Spleen (tissue), 7 donors: ENCODE data around the gene FRRS1.

ENCODE experiments used
- POLR2A ChIP-seq, 3 donors: fragments of 450-650 bp; IDR thresholded peaks; one replicate each; pipeline ENCODE4 v1.5.1; 2017; ENCODE audit warnings: antibody characterized with exemption in 3 of 3, mild to moderate bottlenecking in 1 of 3
- TF ChIP-seq, protein P1 (sequence below), 11 experiments: fragments of 200-600 bp in 7 of 11; fragments of 450-650 bp in 4 of 11; sonication (generic) in 4 of 11; IDR thresholded peaks in 8 of 11; conservative IDR thresholded peaks in 3 of 11; 1 replicate in 7 of 11; 2 replicates in 4 of 11; pipeline versions ENCODE4 v1.4.0 to v1.8.0; 2016 to 2021; ENCODE audit warnings: antibody characterized with exemption in 11 of 11, inconsistent platforms in 4 of 11, mild to moderate bottlenecking in 1 of 11
- donor health status: DM: no; HTN: no; CAD: no; lungs with moderate emphysema.
- donor health status: DM: no; HTN: no; CAD: no.
- donor health status: DM: no; HTN: no; CAD: no.

DNA sequence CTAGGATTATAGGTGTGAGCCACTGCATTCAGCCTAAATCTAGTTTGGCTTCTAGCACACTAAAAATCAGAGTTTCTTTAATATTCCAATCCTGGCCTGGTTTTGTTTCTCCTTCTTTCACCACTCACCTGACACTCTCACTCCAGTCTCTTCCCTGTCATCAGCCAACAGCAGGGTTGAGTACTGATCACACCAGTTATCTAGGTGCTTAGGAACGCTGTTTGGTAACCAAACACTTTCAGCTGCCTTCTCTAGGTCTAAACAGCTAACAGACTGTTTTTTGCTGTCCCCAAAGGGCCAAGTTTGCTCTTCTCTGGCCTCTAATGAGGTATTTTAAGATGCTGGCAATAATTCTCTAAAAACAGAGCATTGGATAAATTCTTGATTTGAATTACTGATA lies 17.7 kb upstream of the FRRS1 start:
- TF ChIP-seq POLR2A (IDR thresholded peaks at IDR 0.05): no peak
- TF ChIP-seq, protein P1, sequence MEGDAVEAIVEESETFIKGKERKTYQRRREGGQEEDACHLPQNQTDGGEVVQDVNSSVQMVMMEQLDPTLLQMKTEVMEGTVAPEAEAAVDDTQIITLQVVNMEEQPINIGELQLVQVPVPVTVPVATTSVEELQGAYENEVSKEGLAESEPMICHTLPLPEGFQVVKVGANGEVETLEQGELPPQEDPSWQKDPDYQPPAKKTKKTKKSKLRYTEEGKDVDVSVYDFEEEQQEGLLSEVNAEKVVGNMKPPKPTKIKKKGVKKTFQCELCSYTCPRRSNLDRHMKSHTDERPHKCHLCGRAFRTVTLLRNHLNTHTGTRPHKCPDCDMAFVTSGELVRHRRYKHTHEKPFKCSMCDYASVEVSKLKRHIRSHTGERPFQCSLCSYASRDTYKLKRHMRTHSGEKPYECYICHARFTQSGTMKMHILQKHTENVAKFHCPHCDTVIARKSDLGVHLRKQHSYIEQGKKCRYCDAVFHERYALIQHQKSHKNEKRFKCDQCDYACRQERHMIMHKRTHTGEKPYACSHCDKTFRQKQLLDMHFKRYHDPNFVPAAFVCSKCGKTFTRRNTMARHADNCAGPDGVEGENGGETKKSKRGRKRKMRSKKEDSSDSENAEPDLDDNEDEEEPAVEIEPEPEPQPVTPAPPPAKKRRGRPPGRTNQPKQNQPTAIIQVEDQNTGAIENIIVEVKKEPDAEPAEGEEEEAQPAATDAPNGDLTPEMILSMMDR (IDR thresholded peaks at IDR 0.05 in 8 of 11, conservative IDR thresholded peaks at IDR 0.05 in 3 of 11): no peak
